HL-60 (cell line): ENCODE data around the gene FAM221B.

ENCODE experiments used
- DNase-seq, 2 experiments: peaks; one replicate each; pipeline ENCODE4 v3.0.0-alpha.2; 2010 to 2020; ENCODE audit warnings: low read depth in 1 of 2, low spot score in 1 of 2
- H3K27ac ChIP-seq: fragments of 250-450 bp; sonication (Bioruptor Pico); replicated peaks from 2 replicates; pipeline ENCODE4 v1.5.1; 2020; ENCODE audit warnings: mild to moderate bottlenecking, moderate library complexity
- H3K27me3 ChIP-seq: fragments of 250-450 bp; sonication (Bioruptor Pico); 2 replicates; pipeline ENCODE4 v1.5.1; 2021; ENCODE audit warnings: mild to moderate bottlenecking, moderate library complexity; ENCODE audit not compliant: insufficient read depth, poor library complexity, severe bottlenecking
- H3K4me3 ChIP-seq: replicated peaks from 2 replicates; pipeline ENCODE4 v1.5.1; 2011; ENCODE audit warnings: mild to moderate bottlenecking, control low read depth, low read length; ENCODE audit not compliant: insufficient read depth
- GABPA ChIP-seq: IDR thresholded peaks from 2 replicates; pipeline ENCODE4 v1.6.1; 2012; ENCODE audit warnings: low read depth
- POLR2AphosphoS5 ChIP-seq: IDR thresholded peaks from 2 replicates; pipeline ENCODE4 v1.6.1; 2012; ENCODE audit warnings: low read depth
- SPI1 ChIP-seq: IDR thresholded peaks from 2 replicates; pipeline ENCODE4 v1.6.1; 2012; ENCODE audit warnings: low read depth, mild to moderate bottlenecking, borderline replicate concordance
- TF ChIP-seq, protein P1 (sequence below): IDR thresholded peaks from one replicate; pipeline ENCODE4 v1.5.1; 2011; ENCODE audit warnings: low read length, control low read depth, inconsistent platforms; ENCODE audit not compliant: insufficient read depth
- TF ChIP-seq, protein P2 (sequence below): IDR thresholded peaks from 2 replicates; pipeline ENCODE4 v1.6.1; 2012; ENCODE audit warnings: low read depth; ENCODE audit not compliant: insufficient replicate concordance

The FAM221B gene

DNA sequence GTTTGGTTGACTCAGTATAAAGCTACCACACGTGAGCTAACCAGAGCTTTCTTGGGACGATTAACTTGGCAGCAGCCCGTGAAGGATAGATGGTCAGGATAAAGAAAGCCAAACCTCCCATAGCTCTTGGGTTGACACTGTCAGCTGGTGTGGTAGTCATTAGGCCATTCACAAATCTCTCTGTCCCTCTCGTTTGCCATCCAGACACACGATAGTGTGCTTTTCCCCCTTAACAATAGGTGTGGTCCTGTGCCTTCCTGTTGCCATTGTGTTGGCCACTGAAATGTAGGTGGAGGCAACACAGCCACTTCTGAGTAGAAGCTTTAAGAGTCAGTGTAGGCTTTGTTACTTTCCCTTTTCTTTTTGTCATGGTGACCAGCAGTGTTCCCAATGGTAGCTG lies 29.9 kb upstream of the FAM221B start:
- Histone ChIP-seq H3K4me3 (no peak overlapping the region), H3K27ac (no peak overlapping the region), H3K27me3 (peaks cover 12% of the 10 kb centered on the region)
- TF ChIP-seq, protein P1, sequence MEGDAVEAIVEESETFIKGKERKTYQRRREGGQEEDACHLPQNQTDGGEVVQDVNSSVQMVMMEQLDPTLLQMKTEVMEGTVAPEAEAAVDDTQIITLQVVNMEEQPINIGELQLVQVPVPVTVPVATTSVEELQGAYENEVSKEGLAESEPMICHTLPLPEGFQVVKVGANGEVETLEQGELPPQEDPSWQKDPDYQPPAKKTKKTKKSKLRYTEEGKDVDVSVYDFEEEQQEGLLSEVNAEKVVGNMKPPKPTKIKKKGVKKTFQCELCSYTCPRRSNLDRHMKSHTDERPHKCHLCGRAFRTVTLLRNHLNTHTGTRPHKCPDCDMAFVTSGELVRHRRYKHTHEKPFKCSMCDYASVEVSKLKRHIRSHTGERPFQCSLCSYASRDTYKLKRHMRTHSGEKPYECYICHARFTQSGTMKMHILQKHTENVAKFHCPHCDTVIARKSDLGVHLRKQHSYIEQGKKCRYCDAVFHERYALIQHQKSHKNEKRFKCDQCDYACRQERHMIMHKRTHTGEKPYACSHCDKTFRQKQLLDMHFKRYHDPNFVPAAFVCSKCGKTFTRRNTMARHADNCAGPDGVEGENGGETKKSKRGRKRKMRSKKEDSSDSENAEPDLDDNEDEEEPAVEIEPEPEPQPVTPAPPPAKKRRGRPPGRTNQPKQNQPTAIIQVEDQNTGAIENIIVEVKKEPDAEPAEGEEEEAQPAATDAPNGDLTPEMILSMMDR, result no peak
- TF ChIP-seq SPI1, result no peak
- TF ChIP-seq, protein P2, sequence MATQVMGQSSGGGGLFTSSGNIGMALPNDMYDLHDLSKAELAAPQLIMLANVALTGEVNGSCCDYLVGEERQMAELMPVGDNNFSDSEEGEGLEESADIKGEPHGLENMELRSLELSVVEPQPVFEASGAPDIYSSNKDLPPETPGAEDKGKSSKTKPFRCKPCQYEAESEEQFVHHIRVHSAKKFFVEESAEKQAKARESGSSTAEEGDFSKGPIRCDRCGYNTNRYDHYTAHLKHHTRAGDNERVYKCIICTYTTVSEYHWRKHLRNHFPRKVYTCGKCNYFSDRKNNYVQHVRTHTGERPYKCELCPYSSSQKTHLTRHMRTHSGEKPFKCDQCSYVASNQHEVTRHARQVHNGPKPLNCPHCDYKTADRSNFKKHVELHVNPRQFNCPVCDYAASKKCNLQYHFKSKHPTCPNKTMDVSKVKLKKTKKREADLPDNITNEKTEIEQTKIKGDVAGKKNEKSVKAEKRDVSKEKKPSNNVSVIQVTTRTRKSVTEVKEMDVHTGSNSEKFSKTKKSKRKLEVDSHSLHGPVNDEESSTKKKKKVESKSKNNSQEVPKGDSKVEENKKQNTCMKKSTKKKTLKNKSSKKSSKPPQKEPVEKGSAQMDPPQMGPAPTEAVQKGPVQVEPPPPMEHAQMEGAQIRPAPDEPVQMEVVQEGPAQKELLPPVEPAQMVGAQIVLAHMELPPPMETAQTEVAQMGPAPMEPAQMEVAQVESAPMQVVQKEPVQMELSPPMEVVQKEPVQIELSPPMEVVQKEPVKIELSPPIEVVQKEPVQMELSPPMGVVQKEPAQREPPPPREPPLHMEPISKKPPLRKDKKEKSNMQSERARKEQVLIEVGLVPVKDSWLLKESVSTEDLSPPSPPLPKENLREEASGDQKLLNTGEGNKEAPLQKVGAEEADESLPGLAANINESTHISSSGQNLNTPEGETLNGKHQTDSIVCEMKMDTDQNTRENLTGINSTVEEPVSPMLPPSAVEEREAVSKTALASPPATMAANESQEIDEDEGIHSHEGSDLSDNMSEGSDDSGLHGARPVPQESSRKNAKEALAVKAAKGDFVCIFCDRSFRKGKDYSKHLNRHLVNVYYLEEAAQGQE, result no peak
- no peak for TF ChIP-seq GABPA
- TF ChIP-seq POLR2AphosphoS5, result no peak
- DNase-seq, result no peak

DNA sequence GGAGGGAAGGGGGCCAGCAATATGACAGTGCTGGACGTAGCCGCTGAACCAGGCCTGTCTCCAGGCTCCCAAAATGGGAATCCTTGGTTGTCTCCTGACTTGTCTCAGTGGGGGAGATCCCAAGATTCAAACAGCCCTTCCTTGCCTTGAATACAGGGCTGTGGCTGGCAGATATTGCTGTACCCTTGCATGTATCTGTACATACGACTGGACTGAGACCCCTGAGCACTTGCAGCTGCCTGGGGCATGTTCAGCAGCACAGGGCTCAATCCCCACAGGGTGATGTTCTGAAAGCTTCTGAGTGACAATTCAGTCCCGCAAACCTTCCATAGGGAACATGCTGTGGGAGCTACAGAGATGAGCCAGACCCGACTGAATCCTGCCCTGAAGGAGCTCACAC lies 28.4 kb upstream of the FAM221B start:
- no peak overlapping the region for H3K4me3 ChIP-seq
- TF ChIP-seq GABPA (no peak), SPI1 (no peak), POLR2AphosphoS5 (no peak)
- TF ChIP-seq, protein P1, result no peak
- TF ChIP-seq, protein P2, result no peak
- DNase-seq, result no peak
- no peak overlapping the region for H3K27ac ChIP-seq
- peaks cover 16% of the 10 kb centered on the region for H3K27me3 ChIP-seq

DNA sequence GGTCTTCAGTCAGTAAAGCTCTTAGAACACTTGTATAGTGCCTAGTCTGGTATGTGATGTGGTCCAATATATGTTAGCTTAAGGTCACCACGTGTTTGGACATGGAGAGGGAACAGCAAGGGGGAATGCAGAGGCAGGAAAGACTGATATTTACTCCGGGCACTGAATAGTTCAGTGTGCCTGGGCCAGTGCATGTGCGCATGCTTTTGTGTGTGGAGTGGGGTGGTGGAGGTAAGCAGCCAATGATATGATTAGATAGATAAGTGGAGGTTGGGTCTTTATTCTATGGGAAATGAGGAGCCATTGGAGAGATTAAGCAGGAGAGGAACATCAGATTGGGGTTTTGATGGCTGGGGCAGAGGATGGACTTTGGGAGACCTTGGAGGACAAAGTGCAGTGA lies 27.7 kb upstream of the FAM221B start:
- TF ChIP-seq, protein P1, result no peak
- TF ChIP-seq SPI1 (no peak), POLR2AphosphoS5 (no peak), GABPA (no peak)
- Histone ChIP-seq H3K4me3 (no peak overlapping the region), H3K27me3 (peaks cover 18% of the 10 kb centered on the region), H3K27ac (no peak overlapping the region)
- DNase-seq, result no peak

DNA sequence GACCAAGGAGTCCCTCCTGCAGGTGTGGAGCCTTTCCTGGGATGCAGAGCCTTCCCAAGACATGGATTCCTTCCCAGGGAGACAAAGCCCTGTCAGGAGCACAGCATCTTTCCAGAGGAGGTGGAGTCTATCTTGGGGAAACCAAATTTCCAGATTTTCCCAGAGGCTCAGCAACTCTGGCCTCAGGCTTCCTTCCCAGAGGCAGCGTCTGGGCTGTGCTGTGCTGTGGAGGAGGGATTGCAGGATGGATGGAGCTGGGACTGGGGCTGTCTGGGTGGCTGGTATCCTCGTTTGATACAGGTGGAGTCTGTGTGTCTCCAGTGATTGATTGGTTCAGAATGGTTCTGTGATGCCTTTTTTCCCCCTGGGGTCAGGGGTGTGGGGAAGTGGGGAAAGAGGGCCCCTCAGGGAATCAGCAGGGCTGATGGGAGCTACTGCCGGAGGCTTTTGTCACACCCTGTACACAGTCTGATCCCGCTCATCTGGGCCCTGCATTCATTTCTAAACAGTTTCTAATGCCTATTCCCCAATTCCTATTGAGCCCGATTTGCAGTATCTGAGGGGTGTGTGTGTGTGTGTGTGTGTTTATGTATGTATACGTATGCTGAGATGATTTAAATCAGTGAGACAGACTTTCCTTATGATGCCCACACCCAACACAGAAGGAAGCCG lies 25.7 kb upstream of the FAM221B start:
- TF ChIP-seq, protein P2, result no peak
- H3K4me3 ChIP-seq, result no peak overlapping the region
- no peak for DNase-seq
- no peak overlapping the region for H3K27ac ChIP-seq
- peaks cover 26% of the 10 kb centered on the region for H3K27me3 ChIP-seq
